ENCODE data around the gene OTUD4. TPM values are rescaled to one million over a fixed set of nuclear protein-coding genes. Genes with fewer than 3 reads are reported as not detected.

Gene OTUD4
- polyA plus RNA-seq, 6 donors from 2014 or later: 11.9 to 20.1 (median 15.4) TPM

GRCh38 chr4:145132511-145133098 is 47.8 kb downstream of the OTUD4 start:
- ATAC-seq (ENCODE audit: low read depth in 2 of 2) (peak; percentile 87), DNase-seq (peak; percentile 3)
- Mint-ChIP-seq H3K4me1 (peaks cover 11 to 34% (median 22%) of the 10 kb centered on the region in 3 donors), H3K36me3 (peaks cover 5 to 15% of the 10 kb centered on the region in 2 donors), H3K27me3 (no peaks in the 10 kb centered on the region), H3K27ac (peak overlapping the region; percentile 45 to 98 (median 76)), H3K4me3 (peak overlapping the region in 4 of 8 donors; percentile 13 to 75 (median 50)), H3K9me3 (no peaks in the 10 kb centered on the region)

GRCh38 chr4:145131848-145132247 is 48.5 kb downstream of the OTUD4 start:
- Mint-ChIP-seq H3K36me3 (peaks cover under 1 to 11% of the 10 kb centered on the region in 2 donors), H3K9me3 (no peaks in the 10 kb centered on the region), H3K27me3 (no peaks in the 10 kb centered on the region), H3K4me3 (no peak overlapping the region), H3K27ac (peak overlapping the region in 5 of 6 donors; percentile 26 to 94 (median 65)), H3K4me1 (peaks cover 11 to 29% (median 22%) of the 10 kb centered on the region in 3 donors)
- ATAC-seq (ENCODE audit: low read depth in 2 of 2): no peak
- DNase-seq: no peak

- no peak for ATAC-seq (ENCODE audit: low read depth in 2 of 2)
- Mint-ChIP-seq H3K27me3 (no peaks in the 10 kb centered on the region), H3K9me3 (no peaks in the 10 kb centered on the region), H3K4me3 (no peak overlapping the region), H3K4me1 (peaks cover 14 to 25% (median 18%) of the 10 kb centered on the region in 3 donors), H3K27ac (peak overlapping the region in 3 of 6 donors; percentile 67 to 90 (median 81)), H3K36me3 (peaks cover 5 to 18% of the 10 kb centered on the region in 2 donors)
- DNase-seq: no peak
Observed at GRCh38 chr4:145130788-145131399, 49.5 kb downstream of the OTUD4 start.

- Mint-ChIP-seq H3K27me3 (no peaks in the 10 kb centered on the region), H3K9me3 (no peaks in the 10 kb centered on the region), H3K36me3 (peaks cover 5 to 18% of the 10 kb centered on the region in 2 donors), H3K27ac (peak overlapping the region in 4 of 6 donors; percentile 1 to 81 (median 38)), H3K4me3 (no peak overlapping the region), H3K4me1 (peaks cover 13 to 20% (median 14%) of the 10 kb centered on the region in 3 donors)
- DNase-seq (no peak), ATAC-seq (ENCODE audit: low read depth in 2 of 2) (no peak)
Observed at GRCh38 chr4:145130130-145130529, 50.3 kb downstream of the OTUD4 start.

GRCh38 chr4:145125396-145125795 is 55.0 kb downstream of the OTUD4 start:
- DNase-seq: no peak
- no peak for ATAC-seq (ENCODE audit: low read depth in 2 of 2)
- H3K4me3 Mint-ChIP-seq: no peak overlapping the region

GRCh38 chr4:145108128-145108527 is 72.3 kb downstream of the OTUD4 start:
- Mint-ChIP-seq H3K27me3 (no peaks in the 10 kb centered on the region), H3K4me1 (peaks cover 0 to 12% (median 3%) of the 10 kb centered on the region in 3 donors), H3K36me3 (peaks cover 0 to 25% of the 10 kb centered on the region in 2 donors), H3K9me3 (no peaks in the 10 kb centered on the region), H3K27ac (peak overlapping the region in 1 of 6 donors; percentile 42), H3K4me3 (no peak overlapping the region)
- DNase-seq (no peak), ATAC-seq (ENCODE audit: low read depth in 2 of 2) (no peak)

More at GRCh38 chr4:145125396-145125795, 55.0 kb downstream of the OTUD4 start:
- peaks cover 10 to 18% of the 10 kb centered on the region in 2 donors for H3K36me3 Mint-ChIP-seq
- H3K27me3 Mint-ChIP-seq: no peaks in the 10 kb centered on the region
- H3K27ac Mint-ChIP-seq: no peak overlapping the region
- no peaks in the 10 kb centered on the region for H3K9me3 Mint-ChIP-seq
- H3K4me1 Mint-ChIP-seq: peaks cover 0 to 7% (median 5%) of the 10 kb centered on the region in 3 donors

- H3K4me1 Mint-ChIP-seq: peaks cover 0 to 12% (median 3%) of the 10 kb centered on the region in 3 donors
- peaks cover 0 to 15% of the 10 kb centered on the region in 2 donors for H3K36me3 Mint-ChIP-seq
- H3K4me3 Mint-ChIP-seq: no peak overlapping the region
- ATAC-seq (ENCODE audit: low read depth in 2 of 2) (no peak), DNase-seq (no peak)
- no peaks in the 10 kb centered on the region for H3K27me3 Mint-ChIP-seq
- peak overlapping the region in 1 of 6 donors; percentile 29 for H3K27ac Mint-ChIP-seq
- H3K9me3 Mint-ChIP-seq: no peaks in the 10 kb centered on the region
Observed at GRCh38 chr4:145107126-145107525, 73.3 kb downstream of the OTUD4 start.

GRCh38 chr4:145103496-145103895 is 76.9 kb downstream of the OTUD4 start:
- ATAC-seq (ENCODE audit: low read depth in 2 of 2) (no peak), DNase-seq (no peak)
- no peaks in the 10 kb centered on the region for H3K9me3 Mint-ChIP-seq
- H3K36me3 Mint-ChIP-seq: no peaks in the 10 kb centered on the region
- H3K27me3 Mint-ChIP-seq: no peaks in the 10 kb centered on the region
- H3K4me3 Mint-ChIP-seq: peak overlapping the region in 3 of 8 donors; percentile 2 to 34 (median 13)
- H3K4me1 Mint-ChIP-seq: peaks cover 10 to 24% (median 14%) of the 10 kb centered on the region in 3 donors
- H3K27ac Mint-ChIP-seq: peak overlapping the region in 3 of 6 donors; percentile 45 to 88 (median 78)

- DNase-seq: no peak
- no peak overlapping the region for H3K4me3 Mint-ChIP-seq
- no peaks in the 10 kb centered on the region for H3K9me3 Mint-ChIP-seq
Observed at GRCh38 chr4:145102619-145103018, 77.8 kb downstream of the OTUD4 start.

GRCh38 chr4:145101091-145101490 is 79.3 kb downstream of the OTUD4 start:
- no peaks in the 10 kb centered on the region for H3K9me3 Mint-ChIP-seq
- H3K36me3 Mint-ChIP-seq: no peaks in the 10 kb centered on the region
- ATAC-seq (ENCODE audit: low read depth in 2 of 2) (no peak), DNase-seq (no peak)
- no peak overlapping the region for H3K27ac Mint-ChIP-seq
- H3K4me1 Mint-ChIP-seq: peaks cover 14 to 41% (median 14%) of the 10 kb centered on the region in 3 donors
- H3K4me3 Mint-ChIP-seq: no peak overlapping the region
- no peaks in the 10 kb centered on the region for H3K27me3 Mint-ChIP-seq

More at GRCh38 chr4:145102619-145103018, 77.8 kb downstream of the OTUD4 start:
- H3K27me3 Mint-ChIP-seq: no peaks in the 10 kb centered on the region
- H3K27ac Mint-ChIP-seq: no peak overlapping the region
- no peaks in the 10 kb centered on the region for H3K36me3 Mint-ChIP-seq
- peaks cover 10 to 30% (median 14%) of the 10 kb centered on the region in 3 donors for H3K4me1 Mint-ChIP-seq
- ATAC-seq (ENCODE audit: low read depth in 2 of 2): no peak

GRCh38 chr4:145099653-145100052 is 80.7 kb downstream of the OTUD4 start:
- peak; percentile 12 for DNase-seq
- Mint-ChIP-seq H3K27me3 (no peaks in the 10 kb centered on the region), H3K27ac (peak overlapping the region; percentile 8 to 99 (median 80)), H3K9me3 (no peaks in the 10 kb centered on the region), H3K4me1 (peaks cover 22 to 49% (median 23%) of the 10 kb centered on the region in 3 donors), H3K4me3 (peak overlapping the region; percentile 42 to 98 (median 96)), H3K36me3 (peaks cover under 1 to 10% of the 10 kb centered on the region in 2 donors)
- no peak for ATAC-seq (ENCODE audit: low read depth in 2 of 2)

GRCh38 chr4:145098675-145099037 is 81.7 kb downstream of the OTUD4 start:
- peaks cover 0 to 7% (median under 1%) of the 10 kb centered on the region in 7 donors for H3K9me3 Mint-ChIP-seq
- peaks cover 28 to 47% (median 29%) of the 10 kb centered on the region in 3 donors for H3K4me1 Mint-ChIP-seq
- H3K36me3 Mint-ChIP-seq: peaks cover 9 to 20% of the 10 kb centered on the region in 2 donors
- H3K27me3 Mint-ChIP-seq: no peaks in the 10 kb centered on the region
- ATAC-seq (ENCODE audit: low read depth in 2 of 2): no peak
- peak overlapping the region; percentile 94 to 100 (median 98) for H3K27ac Mint-ChIP-seq
- H3K4me3 Mint-ChIP-seq: peak overlapping the region; percentile 90 to 99 (median 97)
- DNase-seq: no peak

GRCh38 chr4:145097821-145098674 is 82.3 kb downstream of the OTUD4 start, which contains the start of the genes ABCE1 and ANAPC10:
Gene ABCE1, plus strand, starts transcription at chr4:145098311. Its CDS starts 6,102 bp downstream, at chr4:145104413.
Gene ANAPC10, minus strand, starts transcription at chr4:145098196. Its CDS starts 2,097 bp downstream, at chr4:145096099.
- H3K9me3 Mint-ChIP-seq: peaks cover 0 to 13% (median 5%) of the 10 kb centered on the region in 7 donors

More at GRCh38 chr4:145097821-145098674, 82.3 kb downstream of the OTUD4 start, which contains the start of the genes ABCE1 and ANAPC10:
- ATAC-seq (ENCODE audit: low read depth in 2 of 2) (peak; percentile 88 to 89), DNase-seq (peak; percentile 95)
- H3K4me3 Mint-ChIP-seq: peak within 1 kb of the TSS; percentile 90 to 99 (median 97)
- H3K27ac Mint-ChIP-seq: peak within 1 kb of the TSS; percentile 94 to 100 (median 98)
- H3K36me3 Mint-ChIP-seq: peaks cover 15 to 25% of the 10 kb centered on the region in 2 donors
- no peaks in the 10 kb centered on the region for H3K27me3 Mint-ChIP-seq
- peaks cover 28 to 44% (median 29%) of the 10 kb centered on the region in 3 donors for H3K4me1 Mint-ChIP-seq
